Central memory CD8-positive, alpha-beta T cell (primary cell): ENCODE results near the gene MYO18A.

Experiments used
- ATAC-seq: fragments of 150-1000 bp; cut with Tn5 transposase; replicated peaks from 2 replicates; pipeline ENCODE4 v1.10.0; 2022; ENCODE audit warnings: mild to moderate bottlenecking, moderate FRiP score, moderate number of reproducible peaks; ENCODE audit not compliant: poor library complexity, severe bottlenecking; ENCODE audit errors: extremely low read depth
- DNase-seq, 2 donors: peaks; one replicate each; pipeline ENCODE4 v3.0.0; 2021; ENCODE audit warnings: low spot score in 2 of 2
- H3K27ac Mint-ChIP-seq: one replicate; pipeline ENCODE4 v1.8.0; 2022; ENCODE audit warnings: low read depth, mild to moderate bottlenecking, moderate library complexity, mixed read lengths
- H3K27me3 Mint-ChIP-seq: one replicate; pipeline ENCODE4 v1.8.0; 2022; ENCODE audit warnings: mixed read lengths
- H3K36me3 Mint-ChIP-seq: one replicate; pipeline ENCODE4 v1.8.0; 2022; ENCODE audit warnings: mild to moderate bottlenecking, moderate library complexity, mixed read lengths; ENCODE audit not compliant: insufficient read depth
- H3K4me1 Mint-ChIP-seq: one replicate; pipeline ENCODE4 v1.8.0; 2022; ENCODE audit warnings: mixed read lengths
- H3K4me3 Mint-ChIP-seq: one replicate; pipeline ENCODE4 v1.8.0; 2022; ENCODE audit warnings: mild to moderate bottlenecking, moderate library complexity, mixed read lengths
- H3K9me3 Mint-ChIP-seq: one replicate; pipeline ENCODE4 v1.8.0; 2022; ENCODE audit warnings: mixed read lengths

The MYO18A gene

DNA sequence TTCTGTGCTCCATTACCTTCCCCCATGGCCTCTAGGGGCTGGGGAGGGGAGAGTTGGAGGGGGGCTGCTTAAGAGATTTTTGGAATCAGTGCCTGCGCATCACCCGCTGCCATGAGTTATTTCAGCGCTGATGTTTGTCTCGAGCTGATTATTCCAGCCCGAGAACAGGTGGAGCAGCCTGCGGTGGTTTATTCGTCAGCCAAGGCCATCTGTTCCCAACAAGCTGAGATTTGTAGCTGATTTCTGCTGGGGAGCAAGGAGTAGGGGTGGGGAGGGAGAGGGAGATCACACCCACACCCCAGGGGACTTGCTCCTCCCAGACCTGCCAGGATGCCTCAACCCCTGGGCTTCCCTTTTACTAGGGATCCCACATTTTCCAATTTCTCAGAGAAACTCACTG lies 114.2 kb downstream of the MYO18A start:
- Mint-ChIP-seq H3K27me3 (no peaks in the 10 kb centered on the region), H3K27ac (no peak overlapping the region), H3K4me1 (no peaks in the 10 kb centered on the region), H3K4me3 (no peak overlapping the region), H3K9me3 (no peaks in the 10 kb centered on the region), H3K36me3 (peaks cover 6% of the 10 kb centered on the region)
- no peak for DNase-seq
- no peak for ATAC-seq

DNA sequence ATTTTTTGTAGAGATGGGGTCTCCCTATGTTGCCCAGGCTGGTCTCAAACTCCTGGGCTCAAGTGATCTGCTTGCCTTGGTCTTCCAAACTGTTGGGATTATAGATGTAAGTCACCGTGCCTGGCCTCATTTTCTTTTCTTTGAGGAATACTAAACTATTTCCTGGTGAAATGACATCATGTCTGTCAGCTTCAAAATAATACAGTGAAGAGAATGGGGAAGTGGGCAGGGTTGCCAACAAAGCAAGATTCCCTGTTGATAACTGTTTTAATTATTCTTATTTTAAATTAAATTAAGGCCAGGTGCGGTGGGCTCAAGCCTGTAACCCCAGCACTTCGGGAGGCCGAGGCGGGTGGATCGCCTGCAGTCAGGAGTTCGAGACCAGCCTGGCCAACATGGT lies 116.2 kb downstream of the MYO18A start:
- DNase-seq (no peak), ATAC-seq (no peak)
- no peaks in the 10 kb centered on the region for H3K9me3 Mint-ChIP-seq
- H3K27me3 Mint-ChIP-seq: no peaks in the 10 kb centered on the region
- H3K27ac Mint-ChIP-seq: no peak overlapping the region
- H3K36me3 Mint-ChIP-seq: no peaks in the 10 kb centered on the region
- no peaks in the 10 kb centered on the region for H3K4me1 Mint-ChIP-seq
- H3K4me3 Mint-ChIP-seq: no peak overlapping the region

DNA sequence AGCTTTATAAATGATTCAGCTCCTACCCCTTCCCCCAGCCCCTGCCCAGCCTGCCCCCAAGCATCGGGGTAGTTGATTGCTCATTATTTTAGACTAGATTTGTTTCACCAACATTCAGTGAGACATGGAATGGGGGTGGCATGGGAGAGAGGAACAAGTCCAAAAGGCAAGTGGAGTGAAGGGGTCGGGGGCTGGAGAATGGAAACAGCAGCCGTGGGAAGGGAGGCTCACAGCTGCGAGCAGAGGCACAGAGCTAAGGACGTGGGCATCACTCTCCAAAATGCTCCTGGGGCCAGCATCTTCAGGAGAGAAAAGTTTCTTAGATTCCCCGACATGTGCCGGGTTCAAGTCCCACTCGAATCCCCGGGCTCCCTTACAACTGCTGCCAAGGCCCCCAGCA lies 118.0 kb downstream of the MYO18A start:
- ATAC-seq (no peak), DNase-seq (no peak)
- Mint-ChIP-seq H3K36me3 (no peaks in the 10 kb centered on the region), H3K4me1 (no peaks in the 10 kb centered on the region), H3K9me3 (no peaks in the 10 kb centered on the region), H3K4me3 (no peak overlapping the region), H3K27me3 (no peaks in the 10 kb centered on the region), H3K27ac (no peak overlapping the region)

DNA sequence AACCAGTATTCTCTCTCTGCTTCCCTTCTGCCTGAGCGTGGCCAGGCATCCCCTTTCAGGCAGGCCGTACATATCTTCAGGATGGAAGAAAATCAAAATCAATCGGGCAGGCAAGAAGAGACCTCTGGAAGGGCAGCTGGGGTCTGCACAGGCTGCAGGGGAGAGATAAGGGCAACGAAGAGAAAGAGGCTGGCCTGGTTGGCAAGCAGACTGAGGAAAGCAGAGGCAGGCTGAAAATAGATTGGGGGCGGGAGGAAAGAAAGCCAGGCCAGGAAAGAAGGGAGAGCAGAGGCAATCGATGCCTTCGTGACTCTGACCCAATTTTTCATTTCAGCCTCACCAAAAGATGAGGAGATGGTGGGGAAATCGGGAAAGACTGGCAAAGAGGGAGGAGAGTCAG lies 119.2 kb downstream of the MYO18A start:
- ATAC-seq (no peak), DNase-seq (no peak)
- Mint-ChIP-seq H3K4me1 (no peaks in the 10 kb centered on the region), H3K27me3 (no peaks in the 10 kb centered on the region), H3K27ac (no peak overlapping the region), H3K36me3 (no peaks in the 10 kb centered on the region), H3K4me3 (no peak overlapping the region), H3K9me3 (no peaks in the 10 kb centered on the region)

DNA sequence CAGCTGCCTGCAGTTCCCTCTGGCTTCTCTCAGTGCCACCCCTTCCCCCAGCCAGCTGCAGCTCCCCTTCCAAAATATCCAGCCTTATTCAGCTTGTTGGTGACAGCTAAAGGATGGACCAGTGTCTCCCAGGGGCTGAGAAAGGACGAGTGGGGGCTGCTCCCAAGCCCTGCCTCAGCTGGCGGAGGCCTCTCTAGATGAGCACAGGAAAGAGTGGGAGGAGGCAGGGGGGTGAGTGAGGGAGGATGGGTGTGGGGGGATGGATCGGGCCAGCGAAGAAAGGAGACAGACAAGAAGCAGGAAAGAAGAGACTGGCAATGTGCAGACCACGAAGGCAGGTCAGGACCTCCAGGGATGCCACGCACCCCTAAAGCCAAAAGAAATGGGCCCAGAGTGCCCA lies 119.7 kb downstream of the MYO18A start:
- DNase-seq (no peak), ATAC-seq (no peak)
- Mint-ChIP-seq H3K27me3 (no peaks in the 10 kb centered on the region), H3K4me3 (no peak overlapping the region), H3K36me3 (no peaks in the 10 kb centered on the region), H3K4me1 (no peaks in the 10 kb centered on the region), H3K9me3 (no peaks in the 10 kb centered on the region), H3K27ac (no peak overlapping the region)

DNA sequence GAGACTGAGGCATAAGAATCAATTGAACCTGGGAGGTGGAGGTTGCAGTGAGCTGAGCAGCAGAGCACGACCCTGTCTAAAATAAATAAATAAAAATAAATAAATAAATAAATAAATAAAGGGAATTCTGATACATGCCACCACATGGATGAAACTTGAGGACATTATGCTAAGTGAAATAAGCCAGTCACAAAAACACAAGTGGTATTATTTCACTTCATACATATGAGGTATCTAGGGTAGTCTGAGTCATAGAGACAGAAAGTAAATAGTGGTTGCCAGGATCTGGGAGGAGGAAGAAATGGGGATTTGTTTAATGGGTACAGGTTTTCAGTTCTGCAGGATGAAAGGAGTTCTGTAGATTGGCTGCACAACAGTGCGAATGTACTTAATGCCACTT lies 120.9 kb downstream of the MYO18A start:
- Mint-ChIP-seq H3K36me3 (no peaks in the 10 kb centered on the region), H3K27ac (no peak overlapping the region)

DNA sequence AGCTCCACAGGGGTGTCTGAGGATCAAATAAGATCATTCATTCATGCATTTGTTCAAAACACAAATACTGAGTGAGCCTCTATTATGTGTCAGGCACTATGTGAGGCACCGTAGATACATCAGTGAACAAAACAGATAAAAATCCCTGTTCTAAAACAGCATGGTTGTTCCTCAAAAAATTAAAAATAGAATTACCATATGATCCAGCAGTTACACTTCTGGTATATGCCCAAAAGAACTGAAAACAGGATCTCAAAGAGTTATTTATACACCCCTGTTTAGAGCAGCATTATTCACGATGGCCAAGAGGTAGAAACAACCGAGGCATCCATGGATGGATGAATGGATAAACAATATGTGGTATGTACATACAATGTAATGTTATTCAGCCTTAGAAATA lies 121.8 kb downstream of the MYO18A start:
- Mint-ChIP-seq H3K36me3 (no peaks in the 10 kb centered on the region), H3K27ac (no peak overlapping the region), H3K4me3 (no peak overlapping the region), H3K27me3 (no peaks in the 10 kb centered on the region), H3K9me3 (no peaks in the 10 kb centered on the region), H3K4me1 (no peaks in the 10 kb centered on the region)
- no peak for DNase-seq
- no peak for ATAC-seq

More for the DNA sequence above, 120.9 kb downstream of the MYO18A start:
- ATAC-seq (no peak), DNase-seq (no peak)
- H3K4me1 Mint-ChIP-seq: no peaks in the 10 kb centered on the region
- no peaks in the 10 kb centered on the region for H3K27me3 Mint-ChIP-seq
- H3K4me3 Mint-ChIP-seq: no peak overlapping the region
- H3K9me3 Mint-ChIP-seq: no peaks in the 10 kb centered on the region

DNA sequence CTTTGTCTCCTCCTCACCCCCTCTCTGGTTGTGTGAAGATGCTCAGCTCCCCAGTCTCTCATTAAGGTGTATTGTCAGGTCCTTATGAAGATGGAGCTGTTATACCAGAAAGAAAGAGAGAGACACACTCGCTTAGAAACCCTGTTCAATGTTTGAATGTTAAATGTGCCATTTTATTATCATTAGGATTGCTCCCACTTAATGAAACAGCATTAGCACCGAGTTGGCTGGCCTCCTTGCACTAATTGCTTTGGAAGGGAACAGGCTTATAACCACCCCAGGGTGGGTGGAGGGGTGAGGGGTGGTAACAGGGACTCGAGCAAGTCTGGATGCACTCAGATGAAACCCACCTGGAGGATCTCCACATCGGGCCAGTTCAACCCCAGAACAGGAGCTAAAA lies 122.8 kb downstream of the MYO18A start:
- H3K27ac Mint-ChIP-seq: no peak overlapping the region
- DNase-seq: no peak

DNA sequence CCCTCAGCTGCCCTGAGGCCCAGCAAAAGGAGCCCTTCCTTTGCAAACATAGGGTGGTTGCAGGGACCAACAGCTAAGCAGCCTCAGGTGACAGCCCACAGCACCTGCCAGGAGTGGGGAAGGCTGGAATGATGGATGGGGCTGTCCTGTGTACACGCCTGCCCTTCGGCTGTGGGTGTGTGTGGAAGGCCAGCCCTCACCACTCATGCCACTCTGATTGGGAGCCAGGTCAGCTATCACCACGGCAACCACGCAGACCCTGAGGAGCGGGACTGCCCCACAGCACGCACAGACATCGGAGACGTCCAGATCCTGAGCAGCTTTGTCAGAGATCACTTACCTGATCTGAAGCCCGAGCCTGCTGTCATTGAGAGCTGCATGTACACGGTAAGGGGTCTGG lies 125.4 kb downstream of the MYO18A start:
- peaks cover 14% of the 10 kb centered on the region for H3K27me3 Mint-ChIP-seq
- H3K4me1 Mint-ChIP-seq: no peaks in the 10 kb centered on the region
- H3K9me3 Mint-ChIP-seq: no peaks in the 10 kb centered on the region
- DNase-seq (no peak), ATAC-seq (no peak)
- no peaks in the 10 kb centered on the region for H3K36me3 Mint-ChIP-seq
- no peak overlapping the region for H3K27ac Mint-ChIP-seq
- H3K4me3 Mint-ChIP-seq: no peak overlapping the region

More for the DNA sequence above, 122.8 kb downstream of the MYO18A start:
- H3K27me3 Mint-ChIP-seq: no peaks in the 10 kb centered on the region
- no peak for ATAC-seq
- H3K4me1 Mint-ChIP-seq: no peaks in the 10 kb centered on the region
- no peaks in the 10 kb centered on the region for H3K9me3 Mint-ChIP-seq
- H3K4me3 Mint-ChIP-seq: no peak overlapping the region
- no peaks in the 10 kb centered on the region for H3K36me3 Mint-ChIP-seq

DNA sequence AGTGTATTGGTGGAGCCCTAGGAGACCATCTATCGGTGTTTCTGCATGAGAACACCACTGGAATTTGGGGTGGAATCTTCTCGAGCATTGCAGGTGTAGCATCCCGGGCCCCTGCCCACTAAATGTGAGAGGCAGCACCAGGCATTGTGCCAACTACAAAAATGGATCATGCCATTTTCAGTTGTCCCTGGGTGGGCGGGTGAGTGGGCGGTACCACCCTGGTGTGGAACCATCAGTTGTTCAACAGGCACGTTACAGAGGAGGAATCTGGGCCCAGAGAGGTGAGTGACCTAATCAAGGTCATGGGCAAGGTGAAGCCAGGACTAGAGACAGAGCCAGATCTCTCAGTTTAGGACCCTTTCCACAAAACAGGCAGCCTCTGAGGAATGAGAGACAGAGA lies 128.5 kb downstream of the MYO18A start:
- no peak for DNase-seq
- Mint-ChIP-seq H3K4me1 (no peaks in the 10 kb centered on the region), H3K36me3 (no peaks in the 10 kb centered on the region), H3K27ac (no peak overlapping the region), H3K4me3 (no peak overlapping the region), H3K9me3 (no peaks in the 10 kb centered on the region), H3K27me3 (peaks cover 42% of the 10 kb centered on the region)
- ATAC-seq: no peak

DNA sequence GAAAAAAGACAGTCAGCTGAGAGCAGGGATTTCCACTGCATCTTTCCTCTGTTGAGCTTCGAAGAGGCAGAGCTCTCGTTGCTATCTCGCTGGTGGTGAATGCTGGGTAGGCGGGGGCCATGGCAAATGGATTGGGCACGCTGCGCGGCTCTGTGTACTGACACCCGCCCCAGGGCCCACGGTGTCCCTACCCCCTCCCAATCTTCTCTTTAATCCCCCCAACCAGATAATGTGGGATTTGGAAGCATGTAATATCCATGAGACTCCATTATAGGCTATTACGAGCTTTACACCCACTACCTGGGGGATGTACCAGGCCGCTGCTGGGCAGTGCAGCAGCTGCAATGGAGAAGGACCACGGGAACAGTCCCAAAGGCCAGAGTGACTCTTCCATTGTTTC lies 129.0 kb downstream of the MYO18A start:
- ATAC-seq (no peak), DNase-seq (no peak)
- no peak overlapping the region for H3K27ac Mint-ChIP-seq
- H3K4me1 Mint-ChIP-seq: no peaks in the 10 kb centered on the region
- H3K36me3 Mint-ChIP-seq: no peaks in the 10 kb centered on the region
- H3K27me3 Mint-ChIP-seq: peaks cover 48% of the 10 kb centered on the region
- H3K4me3 Mint-ChIP-seq: no peak overlapping the region
- no peaks in the 10 kb centered on the region for H3K9me3 Mint-ChIP-seq

DNA sequence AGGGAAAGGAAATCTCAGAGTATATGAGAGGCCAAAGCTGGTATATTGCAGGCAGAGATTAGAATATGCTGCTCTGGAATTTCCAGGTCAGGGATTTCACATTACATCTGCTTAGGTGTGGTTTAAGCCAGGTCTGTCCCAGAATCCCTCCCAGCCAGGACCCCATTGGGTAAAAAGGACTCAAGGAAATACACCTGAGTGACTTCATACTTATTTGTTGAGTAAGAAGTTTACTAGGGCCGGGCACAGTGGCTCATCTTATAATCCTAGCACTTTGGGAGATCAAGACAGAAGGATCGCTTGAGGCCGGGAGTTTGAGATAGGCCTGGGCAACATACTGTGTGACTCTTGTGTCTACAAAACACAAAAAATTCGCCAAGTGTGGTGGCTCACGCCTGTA lies 130.0 kb downstream of the MYO18A start:
- no peaks in the 10 kb centered on the region for H3K4me1 Mint-ChIP-seq
- ATAC-seq (no peak), DNase-seq (no peak)
- H3K27me3 Mint-ChIP-seq: peaks cover 56% of the 10 kb centered on the region
- no peaks in the 10 kb centered on the region for H3K36me3 Mint-ChIP-seq
- no peak overlapping the region for H3K4me3 Mint-ChIP-seq
- H3K9me3 Mint-ChIP-seq: no peaks in the 10 kb centered on the region
- no peak overlapping the region for H3K27ac Mint-ChIP-seq

DNA sequence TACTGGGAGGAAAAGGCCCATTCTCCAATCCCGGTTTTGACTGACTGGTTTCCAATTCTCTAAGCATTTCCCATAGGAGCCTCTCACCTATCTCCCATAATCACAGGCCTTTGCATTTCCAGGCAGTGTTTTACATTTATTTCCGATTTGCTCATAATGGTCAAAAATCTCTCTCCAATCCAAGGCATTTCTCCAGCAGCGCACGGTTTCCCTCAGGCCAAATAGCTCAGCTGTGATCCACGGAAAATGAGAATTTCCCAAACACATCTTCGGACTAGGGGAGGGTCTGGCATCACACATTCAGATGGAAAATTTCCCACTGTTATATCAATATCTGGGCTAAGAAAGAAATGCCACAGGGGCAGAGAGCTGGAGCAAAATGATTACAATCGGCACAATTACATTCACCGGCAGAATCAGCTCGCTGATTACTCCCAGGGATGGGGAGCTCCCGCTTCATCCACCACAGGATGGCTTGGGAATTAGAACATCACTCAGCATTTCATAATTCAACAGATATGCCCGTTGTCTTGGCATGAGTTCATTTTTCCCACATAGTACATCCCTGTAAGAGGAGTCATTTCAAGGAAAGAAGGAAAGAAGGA lies 130.6 kb downstream of the MYO18A start:
- no peaks in the 10 kb centered on the region for H3K4me1 Mint-ChIP-seq
- no peaks in the 10 kb centered on the region for H3K36me3 Mint-ChIP-seq
- ATAC-seq (no peak), DNase-seq (no peak)
- H3K9me3 Mint-ChIP-seq: no peaks in the 10 kb centered on the region
- no peak overlapping the region for H3K27ac Mint-ChIP-seq
- H3K4me3 Mint-ChIP-seq: no peak overlapping the region
- peaks cover 59% of the 10 kb centered on the region for H3K27me3 Mint-ChIP-seq
